HG03025 (cell line): ENCODE measurements around the gene CAVIN1.
"Not testable (repeated sequence)": the region's sequence is repeated elsewhere in the genome, so short reads cannot be mapped to it uniquely, and the experiment has no call there.

Experiments used
- ATAC-seq: cut with Tn5 transposase; IDR thresholded peaks from one replicate; pipeline ENCODE4 v1.9.1; 2021; ENCODE audit warnings: mild to moderate bottlenecking, moderate library complexity; ENCODE audit not compliant: unreplicated experiment, low FRiP score

The CAVIN1 gene

DNA sequence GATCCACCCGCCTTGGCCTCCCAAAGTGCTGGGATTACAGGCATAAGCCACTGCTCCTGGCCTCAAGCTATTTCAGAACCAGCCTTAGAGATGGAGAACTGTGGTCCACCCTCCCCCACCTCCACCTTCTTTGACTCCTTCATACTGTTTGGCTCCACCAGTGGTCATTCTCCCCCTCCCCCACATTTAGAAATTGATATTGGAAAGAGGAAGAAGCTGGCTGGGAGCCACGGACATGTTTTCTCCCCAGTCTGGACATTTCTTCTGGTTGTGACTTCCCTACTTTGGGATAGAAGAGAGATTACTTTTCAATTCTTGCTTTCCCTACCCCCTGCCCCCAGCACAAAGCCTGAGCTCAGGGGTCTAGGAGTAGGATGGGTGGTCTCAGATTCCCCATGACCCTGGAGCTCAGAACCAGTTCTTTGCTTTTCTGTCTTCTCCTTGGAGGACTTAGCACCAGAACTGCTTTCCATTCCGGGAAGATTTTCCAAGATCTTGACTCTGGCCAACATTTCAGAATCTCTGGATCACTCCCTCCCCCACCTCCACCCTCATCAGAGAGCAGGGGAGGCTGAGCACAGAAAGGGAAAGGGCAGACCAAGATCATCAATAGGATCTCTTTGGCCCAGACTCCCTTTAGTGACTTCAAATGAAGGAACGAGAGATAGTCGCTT, 16.3 kb downstream of the CAVIN1 start:
- no peak for ATAC-seq

- ATAC-seq, result no peak
These were observed 17.0 kb downstream of the CAVIN1 start for GRCh38 chr17:42405963-42406495.

DNA sequence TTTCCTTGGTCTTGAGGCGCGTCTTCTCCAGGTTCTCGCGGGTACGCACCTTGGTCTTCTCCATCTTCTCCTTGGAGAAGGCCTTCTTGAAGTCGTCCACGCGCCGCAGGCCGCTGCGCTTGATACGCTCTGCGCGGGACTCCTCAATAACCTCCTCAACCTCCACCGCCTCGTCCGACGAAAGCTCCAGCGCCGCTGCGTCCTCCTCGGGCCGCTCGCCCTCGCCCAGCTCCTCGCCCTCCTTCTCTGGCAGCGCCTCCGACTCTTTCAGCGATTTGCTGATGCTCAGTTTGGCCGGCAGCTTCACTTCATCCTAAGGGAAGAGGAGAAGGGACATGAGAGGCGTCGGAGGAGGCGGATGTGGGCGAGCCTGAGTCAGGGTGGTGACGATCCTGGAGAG, 18.0 kb downstream of the CAVIN1 start:
- no peak for ATAC-seq

DNA sequence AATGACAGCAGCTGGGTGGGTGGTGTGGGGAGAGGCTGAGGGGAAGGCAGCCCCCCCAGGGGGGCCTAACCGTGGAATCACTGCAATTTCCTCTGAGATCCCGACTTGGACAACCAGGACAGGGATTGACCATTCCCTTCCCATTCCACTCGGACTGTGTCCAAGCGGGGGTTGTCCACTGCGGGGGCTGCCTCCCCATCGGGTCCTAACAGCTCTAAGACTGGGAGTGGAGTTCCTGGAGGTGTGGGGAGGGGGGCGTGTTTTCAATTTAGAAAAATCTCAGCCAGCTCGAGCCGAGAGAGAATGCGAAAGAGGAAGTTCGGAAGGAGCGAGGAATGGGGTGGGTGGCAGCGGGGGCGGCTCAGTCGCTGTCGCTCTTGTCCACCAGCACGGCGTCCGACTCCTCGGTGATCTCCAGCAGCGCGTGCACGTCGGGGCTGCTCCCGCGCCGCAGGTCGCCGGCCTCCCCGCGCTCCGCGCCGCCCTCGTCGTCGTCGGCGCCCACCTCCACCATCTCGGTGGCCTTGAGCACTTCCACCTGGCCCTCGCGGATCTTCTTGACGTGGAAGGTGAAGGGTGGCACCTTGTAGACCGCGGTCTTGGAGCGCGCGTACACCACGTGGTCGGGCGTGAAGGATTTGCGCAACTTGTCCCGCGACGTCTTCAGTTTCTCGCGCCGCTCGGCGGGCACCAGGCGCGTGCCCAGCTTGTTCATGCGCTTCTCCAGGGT, 18.6 kb downstream of the CAVIN1 start:
- no peak for ATAC-seq

DNA sequence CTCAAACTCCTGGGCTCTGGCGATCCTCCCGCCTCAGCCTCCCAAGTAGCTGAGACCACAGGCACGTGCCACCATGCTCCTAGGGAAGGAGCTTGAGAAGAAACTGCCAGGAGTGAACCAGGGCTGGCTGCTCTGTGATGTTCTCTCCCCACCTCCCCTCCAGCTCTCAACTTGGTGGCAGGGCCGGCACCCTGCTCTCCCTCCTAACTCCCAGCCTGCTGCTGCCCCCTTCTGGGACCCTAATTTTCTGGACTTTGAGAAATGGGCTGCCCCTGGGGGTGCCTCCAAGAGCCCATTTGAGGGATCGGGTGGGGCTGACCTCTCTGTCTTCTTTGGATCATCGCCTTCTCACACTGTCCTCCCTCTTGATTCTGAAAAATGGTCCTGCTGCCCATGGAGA, 19.9 kb downstream of the CAVIN1 start:
- no peak for ATAC-seq

GRCh38 chr17:42402117-42402516, 20.9 kb downstream of the CAVIN1 start:
- ATAC-seq, result no peak

- not testable (repeated sequence) for ATAC-seq
These were observed 22.1 kb downstream of the CAVIN1 start for GRCh38 chr17:42400844-42401375.

DNA sequence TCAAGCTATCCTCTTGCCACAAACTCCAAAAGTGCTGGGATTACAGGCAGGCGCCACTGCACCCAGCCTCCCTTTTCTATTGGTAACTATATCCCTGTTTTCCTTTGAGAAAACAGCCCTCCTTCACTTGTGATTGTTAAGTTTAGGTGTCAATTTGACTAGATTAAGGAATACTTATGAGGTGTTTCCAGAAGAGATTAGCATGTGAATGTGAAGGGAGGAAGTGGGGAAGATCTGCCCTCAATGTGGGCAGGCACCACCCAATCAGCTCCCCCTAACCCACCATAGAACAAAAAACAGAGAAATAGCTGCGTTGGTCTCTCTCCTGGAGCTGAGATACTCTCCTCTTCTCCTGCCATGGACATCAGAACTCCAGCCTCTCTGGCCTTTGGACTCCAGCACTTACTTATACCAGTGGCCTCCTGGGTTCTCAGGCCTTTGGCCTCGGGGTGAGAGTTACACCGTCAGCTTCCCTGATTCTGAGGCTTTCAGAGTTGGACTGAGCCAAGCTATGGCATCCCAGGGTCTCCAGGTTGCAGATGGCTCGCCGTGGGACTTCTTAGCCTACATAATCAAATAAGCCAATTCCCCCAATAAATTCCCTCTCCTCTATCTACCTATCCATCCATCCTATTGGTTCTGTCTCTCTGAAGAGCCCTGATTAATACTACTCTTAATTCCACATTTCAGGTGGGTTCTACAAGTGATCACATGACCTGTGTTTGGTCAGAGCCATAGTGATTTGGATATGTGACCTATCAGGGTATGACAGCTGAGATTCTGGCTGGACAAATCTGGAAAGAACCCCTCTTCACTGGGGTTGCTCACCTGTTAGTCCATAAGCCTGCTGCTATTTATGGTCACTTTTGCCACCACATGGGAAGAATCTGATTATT, 22.9 kb downstream of the CAVIN1 start:
- ATAC-seq, result no peak

DNA sequence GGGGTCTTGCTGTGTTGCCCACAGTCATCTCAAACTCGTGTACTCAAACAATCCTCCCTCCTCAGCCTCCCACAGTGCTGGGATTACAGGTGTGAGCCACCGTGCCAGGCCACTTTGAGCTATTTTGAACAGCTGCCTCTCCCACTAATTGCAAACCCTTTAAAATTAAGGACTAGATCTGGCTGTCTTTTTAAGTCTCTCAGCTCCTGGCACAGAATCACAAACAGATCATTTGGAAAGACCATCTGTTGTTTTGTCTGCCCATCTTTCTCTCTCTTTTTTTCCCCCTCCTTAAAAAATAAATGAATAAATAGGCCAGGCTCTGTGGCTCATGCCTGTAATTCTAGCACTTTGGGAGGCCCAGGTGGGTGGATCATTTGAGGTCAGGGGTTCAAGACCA, 23.9 kb downstream of the CAVIN1 start:
- ATAC-seq, result no peak

- not testable (repeated sequence) for ATAC-seq
These were observed 27.5 kb downstream of the CAVIN1 start for GRCh38 chr17:42395601-42396000.

DNA sequence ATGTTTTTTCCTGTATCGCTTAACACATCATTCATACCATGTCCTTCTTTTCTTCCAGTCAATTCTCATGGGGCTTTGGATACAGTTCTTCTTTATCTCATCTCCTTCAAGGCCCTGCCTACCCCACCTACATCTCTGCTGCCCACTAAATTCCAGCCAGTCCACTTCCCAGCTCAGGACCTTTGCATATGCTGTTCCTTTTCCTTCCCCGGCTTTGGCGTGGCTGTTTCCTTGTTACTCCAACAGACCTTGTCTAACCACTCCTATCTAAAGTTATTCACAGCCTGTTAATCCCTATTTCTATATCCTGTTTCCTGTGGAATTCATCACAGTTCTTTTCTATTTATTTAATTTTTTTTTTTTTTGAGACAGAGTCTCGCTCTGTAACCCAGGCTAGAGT, 28.2 kb downstream of the CAVIN1 start:
- no peak for ATAC-seq

DNA sequence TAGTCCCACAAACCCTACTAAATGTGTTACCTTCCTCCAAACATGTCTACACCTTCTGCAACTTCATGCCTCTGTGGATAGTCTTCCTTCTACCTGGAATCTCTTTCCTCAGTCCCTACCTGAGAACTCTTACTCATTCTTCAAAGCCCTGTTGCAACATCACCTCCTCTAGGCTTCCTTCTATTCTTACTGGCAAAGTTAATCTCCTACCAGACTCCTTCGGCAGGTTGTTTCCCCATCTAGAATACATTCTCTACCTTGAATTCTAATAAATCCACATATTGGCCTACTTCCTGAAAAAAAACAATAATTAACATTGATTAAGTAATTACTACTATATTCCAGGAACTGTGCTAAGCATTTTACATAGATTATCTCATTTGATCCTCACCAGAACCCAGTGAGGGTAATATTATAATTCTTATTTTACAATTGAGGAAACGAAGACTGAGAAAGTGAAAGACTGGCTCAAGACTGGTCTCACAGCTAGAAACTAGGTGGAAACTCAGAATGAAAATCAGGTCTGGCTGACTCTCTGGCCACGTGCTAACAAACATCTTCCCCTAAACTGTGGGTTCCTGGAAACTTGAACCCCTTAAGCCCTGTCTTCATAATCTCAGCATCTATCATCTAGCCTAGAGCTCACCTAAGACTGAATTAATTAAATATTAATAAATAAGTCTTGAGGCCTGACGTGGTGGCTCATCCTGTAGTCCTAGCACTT, 30.2 kb downstream of the CAVIN1 start:
- ATAC-seq, result no peak

DNA sequence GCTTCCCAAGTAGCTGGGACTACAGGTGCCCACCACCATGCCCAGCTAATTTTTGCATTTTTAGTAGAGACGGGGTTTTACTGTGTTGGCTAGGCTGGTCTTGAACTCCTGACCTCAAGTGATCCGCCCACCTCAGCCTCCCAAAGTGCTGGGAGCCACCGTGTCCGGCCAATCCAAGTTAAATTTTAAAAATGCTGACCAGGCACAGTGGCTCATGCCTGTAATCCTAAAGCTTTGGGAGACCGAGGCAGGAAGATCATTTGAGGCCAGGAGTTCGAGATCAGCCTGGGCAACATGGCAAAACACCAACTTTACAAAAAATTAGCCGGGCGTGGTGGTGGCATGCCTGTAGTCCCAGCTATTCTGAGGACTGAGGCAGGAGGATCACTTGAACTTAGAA, 31.6 kb downstream of the CAVIN1 start:
- not testable (repeated sequence) for ATAC-seq

GRCh38 chr17:42389899-42390298, 33.2 kb downstream of the CAVIN1 start:
- ATAC-seq, result no peak

GRCh38 chr17:42389135-42389417, 34.0 kb downstream of the CAVIN1 start:
- peak; percentile 7 for ATAC-seq

- ATAC-seq, result peak; percentile 90
These were observed 34.5 kb downstream of the CAVIN1 start, which contains the start of gene STAT3 for GRCh38 chr17:42388381-42389134. STAT3 (minus strand) TSS chr17:42388442; CDS start chr17:42348516, 39,926 bp downstream.

- no peak for ATAC-seq
These were observed 35.2 kb downstream of the CAVIN1 start for GRCh38 chr17:42387661-42388380.

- ATAC-seq, result no peak
These were observed 36.0 kb downstream of the CAVIN1 start for GRCh38 chr17:42386777-42387657.
